ENCODE results near the gene TRIM17.

The TRIM17 gene

DNA sequence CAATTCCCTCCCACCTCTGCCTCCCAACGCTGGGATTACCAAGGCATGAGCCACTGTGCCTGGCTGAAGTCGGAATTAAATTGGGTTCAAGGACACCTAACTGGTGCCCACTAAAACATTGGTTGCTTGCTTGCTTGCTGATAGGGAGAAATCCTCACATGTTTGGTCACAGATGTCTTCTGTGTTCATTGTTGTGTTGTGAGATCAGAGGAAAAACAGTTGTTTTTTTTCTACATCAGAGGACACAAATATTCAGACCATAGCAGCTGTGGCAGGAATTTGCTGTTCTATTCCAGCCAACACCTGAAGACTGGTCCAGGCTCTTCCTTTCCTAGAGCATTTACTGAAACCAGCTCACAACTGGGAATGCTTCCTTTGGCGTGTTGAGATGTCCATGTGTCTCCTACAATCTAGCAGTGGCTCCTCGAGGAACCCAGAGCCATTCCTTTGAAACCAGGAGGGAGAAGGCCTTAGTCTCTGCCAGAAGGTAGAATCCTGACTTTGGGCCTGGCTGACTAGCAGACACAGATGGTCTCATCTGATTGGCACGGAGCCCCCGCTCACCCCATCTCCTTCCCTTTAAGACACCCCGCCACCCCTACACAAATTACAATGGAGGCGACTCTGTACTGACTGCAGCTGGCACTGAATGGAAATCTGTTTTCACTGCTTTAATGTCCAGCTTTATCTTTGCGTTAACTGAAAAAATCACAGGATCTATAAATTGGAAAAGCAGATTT, 24.3 kb upstream of the TRIM17 start:
- no peak for TF ChIP-seq RAD21 (IDR thresholded peaks at IDR 0.05; ENCODE audit: low read depth)
- no peak for TF ChIP-seq YY1 (IDR thresholded peaks at IDR 0.05; ENCODE audit: low read depth)
- TF ChIP-seq TEAD4 (IDR thresholded peaks at IDR 0.05): no peak
- TF ChIP-seq CREB1 (IDR thresholded peaks at IDR 0.05; ENCODE audit: low read depth): no peak
- no peak for TF ChIP-seq TAF1 (IDR thresholded peaks at IDR 0.05; ENCODE audit: low read depth)
- TF ChIP-seq USF1 (IDR thresholded peaks at IDR 0.05): no peak
- no peak for TF ChIP-seq CEBPB (IDR thresholded peaks at IDR 0.05)
- TF ChIP-seq EP300 (IDR thresholded peaks at IDR 0.05; ENCODE audit: borderline replicate concordance): no peak
- no peak for TF ChIP-seq TCF12 (IDR thresholded peaks at IDR 0.05; ENCODE audit: low read depth)
- no peak for TF ChIP-seq REST (IDR thresholded peaks at IDR 0.05; ENCODE audit: low read depth)
- TF ChIP-seq NFIC (IDR thresholded peaks at IDR 0.05): no peak
- no peak for TF ChIP-seq EGR1 (IDR thresholded peaks at IDR 0.05)
- TF ChIP-seq, protein P1, sequence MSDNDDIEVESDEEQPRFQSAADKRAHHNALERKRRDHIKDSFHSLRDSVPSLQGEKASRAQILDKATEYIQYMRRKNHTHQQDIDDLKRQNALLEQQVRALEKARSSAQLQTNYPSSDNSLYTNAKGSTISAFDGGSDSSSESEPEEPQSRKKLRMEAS (IDR thresholded peaks at IDR 0.05): no peak
- TF ChIP-seq ZBTB7A (IDR thresholded peaks at IDR 0.05; ENCODE audit: low read depth): no peak
- no peak for TF ChIP-seq FOXM1 (IDR thresholded peaks at IDR 0.05; ENCODE audit: borderline replicate concordance, low read depth)

DNA sequence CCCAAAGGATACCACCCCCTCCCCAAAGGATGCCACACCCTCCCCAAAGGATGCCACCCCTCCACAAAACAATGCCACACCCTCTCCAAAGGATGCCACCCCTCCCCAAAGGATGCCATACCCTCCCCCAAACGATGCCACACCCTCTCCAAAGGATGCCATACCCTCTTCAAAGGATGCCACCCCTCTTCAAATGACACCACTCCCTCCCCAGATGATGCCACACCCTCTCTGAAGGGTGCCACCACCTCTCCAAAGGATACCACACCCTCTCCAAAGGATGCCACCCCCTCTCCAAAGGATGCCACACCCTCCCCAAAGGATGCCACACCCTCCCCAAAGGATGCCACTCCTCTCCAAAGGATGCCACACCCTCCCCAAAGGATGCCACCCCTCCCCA, 21.6 kb upstream of the TRIM17 start:
- TF ChIP-seq CEBPB (IDR thresholded peaks at IDR 0.05) (no peak), TCF12 (IDR thresholded peaks at IDR 0.05; ENCODE audit: low read depth) (no peak), RAD21 (IDR thresholded peaks at IDR 0.05; ENCODE audit: low read depth) (no peak), CREB1 (IDR thresholded peaks at IDR 0.05; ENCODE audit: low read depth) (no peak), FOXM1 (IDR thresholded peaks at IDR 0.05; ENCODE audit: borderline replicate concordance, low read depth) (no peak), ZBTB7A (IDR thresholded peaks at IDR 0.05; ENCODE audit: low read depth) (no peak), REST (IDR thresholded peaks at IDR 0.05; ENCODE audit: low read depth) (no peak), TAF1 (IDR thresholded peaks at IDR 0.05; ENCODE audit: low read depth) (no peak), EGR1 (IDR thresholded peaks at IDR 0.05) (no peak), EP300 (IDR thresholded peaks at IDR 0.05; ENCODE audit: borderline replicate concordance) (no peak), TEAD4 (IDR thresholded peaks at IDR 0.05) (no peak), NFIC (IDR thresholded peaks at IDR 0.05) (no peak), YY1 (IDR thresholded peaks at IDR 0.05; ENCODE audit: low read depth) (no peak)
- TF ChIP-seq, protein P1 (IDR thresholded peaks at IDR 0.05): no peak

GRCh38 chr1:228437424-228437962, 20.8 kb upstream of the TRIM17 start:
- TF ChIP-seq NFIC (IDR thresholded peaks at IDR 0.05) (no peak), EP300 (IDR thresholded peaks at IDR 0.05; ENCODE audit: borderline replicate concordance) (no peak), ZBTB7A (IDR thresholded peaks at IDR 0.05; ENCODE audit: low read depth) (no peak), TEAD4 (IDR thresholded peaks at IDR 0.05) (no peak)
- TF ChIP-seq, protein P1 (IDR thresholded peaks at IDR 0.05): no peak

GRCh38 chr1:228434689-228435088, 18.0 kb upstream of the TRIM17 start:
- TF ChIP-seq YY1 (IDR thresholded peaks at IDR 0.05; ENCODE audit: low read depth) (no peak), EGR1 (IDR thresholded peaks at IDR 0.05) (no peak), CEBPB (IDR thresholded peaks at IDR 0.05) (no peak), CREB1 (IDR thresholded peaks at IDR 0.05; ENCODE audit: low read depth) (no peak), EP300 (IDR thresholded peaks at IDR 0.05; ENCODE audit: borderline replicate concordance) (no peak), TCF12 (IDR thresholded peaks at IDR 0.05; ENCODE audit: low read depth) (no peak), REST (IDR thresholded peaks at IDR 0.05; ENCODE audit: low read depth) (no peak), TEAD4 (IDR thresholded peaks at IDR 0.05) (no peak), RAD21 (IDR thresholded peaks at IDR 0.05; ENCODE audit: low read depth) (no peak)
- TF ChIP-seq, protein P1 (IDR thresholded peaks at IDR 0.05): no peak
